GM23338 (cell line): ENCODE data around the gene SNX30. TPM values are rescaled to one million over a fixed set of nuclear protein-coding genes. Genes with fewer than 3 reads are reported as not detected.

Experiments used
- ATAC-seq: fragments of 200-7000 bp; cut with Tn5 transposase; 3 replicates; pipeline ENCODE4 v1.9.1; 2020
- DNase-seq: peaks from one replicate; pipeline ENCODE4 v3.0.0-alpha.2; 2015; ENCODE audit warnings: low spot score
- H2AFZ ChIP-seq: fragments of 200-600 bp; sonication (generic); 2 replicates; pipeline ENCODE4 v1.8.0; 2016; ENCODE audit warnings: antibody characterized with exemption, mild to moderate bottlenecking, moderate library complexity
- H3F3A ChIP-seq: fragments of 200-600 bp; sonication (generic); replicated peaks from 2 replicates; pipeline ENCODE4 v1.8.0; 2017; ENCODE audit warnings: antibody characterized with exemption, mixed run types, low read depth
- H3K27ac ChIP-seq: fragments of 200-600 bp; sonication (generic); 2 replicates; pipeline ENCODE4 v1.6.1; 2016; ENCODE audit warnings: low read depth
- H3K27me3 ChIP-seq: fragments of 200-600 bp; sonication (generic); 2 replicates; pipeline ENCODE4 v1.8.0; 2016; ENCODE audit warnings: mild to moderate bottlenecking, mixed run types, moderate library complexity; ENCODE audit not compliant: insufficient read depth
- H3K36me3 ChIP-seq: fragments of 200-600 bp; sonication (generic); 2 replicates; pipeline ENCODE4 v1.8.0; 2016; ENCODE audit warnings: mild to moderate bottlenecking; ENCODE audit not compliant: insufficient read depth
- H3K4me1 ChIP-seq: fragments of 200-600 bp; sonication (generic); 2 replicates; pipeline ENCODE4 v1.8.0; 2016; ENCODE audit warnings: mild to moderate bottlenecking, moderate library complexity; ENCODE audit not compliant: insufficient read depth
- H3K4me2 ChIP-seq: fragments of 200-600 bp; sonication (generic); 2 replicates; pipeline ENCODE4 v1.7.1; 2017; ENCODE audit warnings: mixed run types
- H3K4me3 ChIP-seq: fragments of 200-600 bp; sonication (generic); 2 replicates; pipeline ENCODE4 v1.6.1; 2016; ENCODE audit warnings: mixed run types
- H3K79me2 ChIP-seq: fragments of 200-600 bp; sonication (generic); replicated peaks from 2 replicates; pipeline ENCODE4 v1.8.0; 2017; ENCODE audit warnings: mild to moderate bottlenecking; ENCODE audit not compliant: insufficient read depth
- H3K9me2 ChIP-seq: fragments of 200-600 bp; sonication (generic); 2 replicates; pipeline ENCODE4 v1.8.0; 2017; ENCODE audit not compliant: insufficient read depth
- H4K20me1 ChIP-seq: fragments of 200-600 bp; sonication (generic); replicated peaks from 2 replicates; pipeline ENCODE4 v1.8.0; 2017; ENCODE audit warnings: mild to moderate bottlenecking; ENCODE audit not compliant: insufficient read depth
- H3K27ac Mint-ChIP-seq: 2 replicates; pipeline ENCODE4 v1.8.0; 2020; ENCODE audit warnings: inconsistent platforms, mild to moderate bottlenecking, moderate library complexity, mixed read lengths
- H3K27me3 Mint-ChIP-seq: 3 replicates; pipeline ENCODE4 v1.8.0; 2022; ENCODE audit warnings: low read depth, mild to moderate bottlenecking, moderate library complexity, mixed read lengths, inconsistent platforms; ENCODE audit not compliant: insufficient read depth, poor library complexity
- H3K36me3 Mint-ChIP-seq: 3 replicates; pipeline ENCODE4 v1.8.0; 2021; ENCODE audit warnings: low read depth, mild to moderate bottlenecking, inconsistent platforms, moderate library complexity, mixed read lengths
- H3K4me1 Mint-ChIP-seq: 3 replicates; pipeline ENCODE4 v1.8.0; 2020; ENCODE audit warnings: mild to moderate bottlenecking, inconsistent platforms, mixed read lengths
- H3K4me3 Mint-ChIP-seq: 3 replicates; pipeline ENCODE4 v1.8.0; 2021; ENCODE audit warnings: moderate library complexity, mild to moderate bottlenecking, inconsistent platforms, mixed read lengths
- H3K9me3 Mint-ChIP-seq: 3 replicates; pipeline ENCODE4 v1.8.0; 2020; ENCODE audit warnings: moderate library complexity, mild to moderate bottlenecking, inconsistent platforms, mixed read lengths
- CREB1 ChIP-seq: fragments of 250-450 bp; sonication (Bioruptor Pico); IDR thresholded peaks from 2 replicates; pipeline ENCODE4 v1.5.0; 2020; ENCODE audit warnings: low read depth, mild to moderate bottlenecking, moderate library complexity
- CTCF ChIP-seq, 2 experiments: fragments of 200-600 bp in 1 of 2; sonication (generic) in 1 of 2; conservative IDR thresholded peaks; 2 replicates each; pipeline versions ENCODE4 v1.5.1 to v1.6.1; 2016 to 2017; ENCODE audit warnings: antibody characterized with exemption in 2 of 2, low read depth in 2 of 2, mild to moderate bottlenecking in 2 of 2, moderate library complexity in 1 of 2
- EZH2 ChIP-seq: fragments of 200-600 bp; sonication (generic); IDR thresholded peaks from one replicate; pipeline ENCODE4 v1.8.0; 2017; ENCODE audit warnings: antibody characterized with exemption, mild to moderate bottlenecking, low read depth; ENCODE audit not compliant: unreplicated experiment
- EZH2phosphoT487 ChIP-seq: fragments of 200-600 bp; sonication (generic); IDR thresholded peaks from one replicate; pipeline ENCODE4 v1.8.1; 2018; ENCODE audit warnings: antibody characterized with exemption; ENCODE audit not compliant: unreplicated experiment
- JUNB ChIP-seq: IDR thresholded peaks from one replicate; pipeline ENCODE4 v1.6.1; 2016; ENCODE audit warnings: antibody characterized with exemption; ENCODE audit not compliant: unreplicated experiment
- NANOG ChIP-seq: IDR thresholded peaks from 2 replicates; pipeline ENCODE4 v1.6.1; 2016; ENCODE audit warnings: antibody characterized with exemption, borderline replicate concordance
- POLR2AphosphoS5 ChIP-seq: IDR thresholded peaks from 2 replicates; pipeline ENCODE4 v1.6.1; 2016; ENCODE audit warnings: antibody characterized with exemption, low read depth
- STAT1 ChIP-seq: IDR thresholded peaks from one replicate; pipeline ENCODE4 v1.6.1; 2016; ENCODE audit warnings: antibody characterized with exemption; ENCODE audit not compliant: unreplicated experiment
- ZNF114 ChIP-seq: fragments of 250-450 bp; sonication (Bioruptor Pico); IDR thresholded peaks from 2 replicates; pipeline ENCODE4 v1.5.0; 2020; ENCODE audit warnings: mild to moderate bottlenecking, moderate library complexity
- ZNF331 ChIP-seq: fragments of 250-450 bp; sonication (Bioruptor Pico); IDR thresholded peaks from 2 replicates; pipeline ENCODE4 v1.5.0; 2020; ENCODE audit warnings: low read depth, mild to moderate bottlenecking, moderate library complexity
- polyA plus RNA-seq: library from polyadenylated mRNA; unstranded; fragments of >200 nt; fragmentation: Nextera tagmentation; extraction: Ambion mirVana; gene quantifications from 2 replicates; pipeline ENCODE4 v1.2.1, GENCODE V29; 2016
- total RNA-seq: library from RNA; depleted of rRNA; stranded (reverse); fragments of >200 nt; shearing (Covaris generic); gene quantifications from 2 replicates; pipeline ENCODE4 v1.2.3, GENCODE V29; 2014
- TF ChIP-seq, protein P1 (sequence below): IDR thresholded peaks from 2 replicates; pipeline ENCODE4 v1.6.1; 2016; ENCODE audit warnings: antibody characterized with exemption
- TF ChIP-seq, protein P2 (sequence below): fragments of 250-450 bp; sonication (Bioruptor Pico); IDR thresholded peaks from 2 replicates; pipeline ENCODE4 v1.5.0; 2020; ENCODE audit warnings: mild to moderate bottlenecking, moderate library complexity
- TF ChIP-seq, protein P3 (sequence below): IDR thresholded peaks from one replicate; pipeline ENCODE4 v1.6.1; 2018; ENCODE audit warnings: antibody characterized with exemption; ENCODE audit not compliant: unreplicated experiment

The SNX30 gene
- total and polyA plus RNA-seq, 2 experiments from 2014 or later = 2.1 to 17.8 TPM

GRCh38 chr9:112911736-112912135, 161.2 kb downstream of the SNX30 start:
- H3K4me3 Mint-ChIP-seq = no peak overlapping the region
- Histone ChIP-seq H4K20me1 (no peaks in the 10 kb centered on the region), H3K4me2 (no peak overlapping the region), H2AFZ (no peak overlapping the region), H3K4me3 (no peak overlapping the region), H3K27me3 (peaks cover 10% of the 10 kb centered on the region; the same call in 1 of the 2 replicates), H3K4me1 (no peaks in the 10 kb centered on the region), H3K36me3 (no peaks in the 10 kb centered on the region), H3F3A (no peaks in the 10 kb centered on the region), H3K9me2 (no peaks in the 10 kb centered on the region), H3K27ac (no peak overlapping the region), H3K79me2 (no peaks in the 10 kb centered on the region)
- no peak overlapping the region for H3K27ac Mint-ChIP-seq
- no peak for TF ChIP-seq EZH2phosphoT487
- TF ChIP-seq EZH2 = no peak
- no peak for TF ChIP-seq JUNB
- no peak for TF ChIP-seq NANOG
- TF ChIP-seq CREB1 (CRISPR knock-in tag) = no peak
- TF ChIP-seq ZNF114 (CRISPR knock-in tag) = no peak
- no peak for TF ChIP-seq POLR2AphosphoS5
- TF ChIP-seq CTCF (conservative IDR thresholded peaks at IDR 0.05; ENCODE audit: low read depth in 2 of 2) = no peak
- TF ChIP-seq, protein P1, sequence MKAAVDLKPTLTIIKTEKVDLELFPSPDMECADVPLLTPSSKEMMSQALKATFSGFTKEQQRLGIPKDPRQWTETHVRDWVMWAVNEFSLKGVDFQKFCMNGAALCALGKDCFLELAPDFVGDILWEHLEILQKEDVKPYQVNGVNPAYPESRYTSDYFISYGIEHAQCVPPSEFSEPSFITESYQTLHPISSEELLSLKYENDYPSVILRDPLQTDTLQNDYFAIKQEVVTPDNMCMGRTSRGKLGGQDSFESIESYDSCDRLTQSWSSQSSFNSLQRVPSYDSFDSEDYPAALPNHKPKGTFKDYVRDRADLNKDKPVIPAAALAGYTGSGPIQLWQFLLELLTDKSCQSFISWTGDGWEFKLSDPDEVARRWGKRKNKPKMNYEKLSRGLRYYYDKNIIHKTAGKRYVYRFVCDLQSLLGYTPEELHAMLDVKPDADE = no peak
- TF ChIP-seq STAT1 = no peak
- no peak for TF ChIP-seq ZNF331 (CRISPR knock-in tag)
- TF ChIP-seq, protein P2, sequence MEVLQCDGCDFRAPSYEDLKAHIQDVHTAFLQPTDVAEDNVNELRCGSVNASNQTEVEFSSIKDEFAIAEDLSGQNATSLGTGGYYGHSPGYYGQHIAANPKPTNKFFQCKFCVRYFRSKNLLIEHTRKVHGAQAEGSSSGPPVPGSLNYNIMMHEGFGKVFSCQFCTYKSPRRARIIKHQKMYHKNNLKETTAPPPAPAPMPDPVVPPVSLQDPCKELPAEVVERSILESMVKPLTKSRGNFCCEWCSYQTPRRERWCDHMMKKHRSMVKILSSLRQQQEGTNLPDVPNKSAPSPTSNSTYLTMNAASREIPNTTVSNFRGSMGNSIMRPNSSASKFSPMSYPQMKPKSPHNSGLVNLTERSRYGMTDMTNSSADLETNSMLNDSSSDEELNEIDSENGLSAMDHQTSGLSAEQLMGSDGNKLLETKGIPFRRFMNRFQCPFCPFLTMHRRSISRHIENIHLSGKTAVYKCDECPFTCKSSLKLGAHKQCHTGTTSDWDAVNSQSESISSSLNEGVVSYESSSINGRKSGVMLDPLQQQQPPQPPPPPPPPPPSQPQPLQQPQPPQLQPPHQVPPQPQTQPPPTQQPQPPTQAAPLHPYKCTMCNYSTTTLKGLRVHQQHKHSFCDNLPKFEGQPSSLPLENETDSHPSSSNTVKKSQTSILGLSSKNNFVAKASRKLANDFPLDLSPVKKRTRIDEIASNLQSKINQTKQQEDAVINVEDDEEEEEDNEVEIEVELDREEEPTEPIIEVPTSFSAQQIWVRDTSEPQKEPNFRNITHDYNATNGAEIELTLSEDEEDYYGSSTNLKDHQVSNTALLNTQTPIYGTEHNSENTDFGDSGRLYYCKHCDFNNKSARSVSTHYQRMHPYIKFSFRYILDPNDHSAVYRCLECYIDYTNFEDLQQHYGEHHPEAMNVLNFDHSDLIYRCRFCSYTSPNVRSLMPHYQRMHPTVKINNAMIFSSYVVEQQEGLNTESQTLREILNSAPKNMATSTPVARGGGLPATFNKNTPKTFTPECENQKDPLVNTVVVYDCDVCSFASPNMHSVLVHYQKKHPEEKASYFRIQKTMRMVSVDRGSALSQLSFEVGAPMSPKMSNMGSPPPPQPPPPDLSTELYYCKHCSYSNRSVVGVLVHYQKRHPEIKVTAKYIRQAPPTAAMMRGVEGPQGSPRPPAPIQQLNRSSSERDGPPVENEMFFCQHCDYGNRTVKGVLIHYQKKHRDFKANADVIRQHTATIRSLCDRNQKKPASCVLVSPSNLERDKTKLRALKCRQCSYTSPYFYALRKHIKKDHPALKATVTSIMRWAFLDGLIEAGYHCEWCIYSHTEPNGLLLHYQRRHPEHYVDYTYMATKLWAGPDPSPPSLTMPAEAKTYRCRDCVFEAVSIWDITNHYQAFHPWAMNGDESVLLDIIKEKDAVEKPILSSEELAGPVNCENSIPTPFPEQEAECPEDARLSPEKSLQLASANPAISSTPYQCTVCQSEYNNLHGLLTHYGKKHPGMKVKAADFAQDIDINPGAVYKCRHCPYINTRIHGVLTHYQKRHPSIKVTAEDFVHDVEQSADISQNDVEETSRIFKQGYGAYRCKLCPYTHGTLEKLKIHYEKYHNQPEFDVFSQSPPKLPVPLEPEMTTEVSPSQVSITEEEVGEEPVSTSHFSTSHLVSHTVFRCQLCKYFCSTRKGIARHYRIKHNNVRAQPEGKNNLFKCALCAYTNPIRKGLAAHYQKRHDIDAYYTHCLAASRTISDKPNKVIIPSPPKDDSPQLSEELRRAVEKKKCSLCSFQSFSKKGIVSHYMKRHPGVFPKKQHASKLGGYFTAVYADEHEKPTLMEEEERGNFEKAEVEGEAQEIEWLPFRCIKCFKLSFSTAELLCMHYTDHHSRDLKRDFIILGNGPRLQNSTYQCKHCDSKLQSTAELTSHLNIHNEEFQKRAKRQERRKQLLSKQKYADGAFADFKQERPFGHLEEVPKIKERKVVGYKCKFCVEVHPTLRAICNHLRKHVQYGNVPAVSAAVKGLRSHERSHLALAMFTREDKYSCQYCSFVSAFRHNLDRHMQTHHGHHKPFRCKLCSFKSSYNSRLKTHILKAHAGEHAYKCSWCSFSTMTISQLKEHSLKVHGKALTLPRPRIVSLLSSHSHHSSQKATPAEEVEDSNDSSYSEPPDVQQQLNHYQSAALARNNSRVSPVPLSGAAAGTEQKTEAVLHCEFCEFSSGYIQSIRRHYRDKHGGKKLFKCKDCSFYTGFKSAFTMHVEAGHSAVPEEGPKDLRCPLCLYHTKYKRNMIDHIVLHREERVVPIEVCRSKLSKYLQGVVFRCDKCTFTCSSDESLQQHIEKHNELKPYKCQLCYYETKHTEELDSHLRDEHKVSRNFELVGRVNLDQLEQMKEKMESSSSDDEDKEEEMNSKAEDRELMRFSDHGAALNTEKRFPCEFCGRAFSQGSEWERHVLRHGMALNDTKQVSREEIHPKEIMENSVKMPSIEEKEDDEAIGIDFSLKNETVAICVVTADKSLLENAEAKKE = no peak
- TF ChIP-seq, protein P3, sequence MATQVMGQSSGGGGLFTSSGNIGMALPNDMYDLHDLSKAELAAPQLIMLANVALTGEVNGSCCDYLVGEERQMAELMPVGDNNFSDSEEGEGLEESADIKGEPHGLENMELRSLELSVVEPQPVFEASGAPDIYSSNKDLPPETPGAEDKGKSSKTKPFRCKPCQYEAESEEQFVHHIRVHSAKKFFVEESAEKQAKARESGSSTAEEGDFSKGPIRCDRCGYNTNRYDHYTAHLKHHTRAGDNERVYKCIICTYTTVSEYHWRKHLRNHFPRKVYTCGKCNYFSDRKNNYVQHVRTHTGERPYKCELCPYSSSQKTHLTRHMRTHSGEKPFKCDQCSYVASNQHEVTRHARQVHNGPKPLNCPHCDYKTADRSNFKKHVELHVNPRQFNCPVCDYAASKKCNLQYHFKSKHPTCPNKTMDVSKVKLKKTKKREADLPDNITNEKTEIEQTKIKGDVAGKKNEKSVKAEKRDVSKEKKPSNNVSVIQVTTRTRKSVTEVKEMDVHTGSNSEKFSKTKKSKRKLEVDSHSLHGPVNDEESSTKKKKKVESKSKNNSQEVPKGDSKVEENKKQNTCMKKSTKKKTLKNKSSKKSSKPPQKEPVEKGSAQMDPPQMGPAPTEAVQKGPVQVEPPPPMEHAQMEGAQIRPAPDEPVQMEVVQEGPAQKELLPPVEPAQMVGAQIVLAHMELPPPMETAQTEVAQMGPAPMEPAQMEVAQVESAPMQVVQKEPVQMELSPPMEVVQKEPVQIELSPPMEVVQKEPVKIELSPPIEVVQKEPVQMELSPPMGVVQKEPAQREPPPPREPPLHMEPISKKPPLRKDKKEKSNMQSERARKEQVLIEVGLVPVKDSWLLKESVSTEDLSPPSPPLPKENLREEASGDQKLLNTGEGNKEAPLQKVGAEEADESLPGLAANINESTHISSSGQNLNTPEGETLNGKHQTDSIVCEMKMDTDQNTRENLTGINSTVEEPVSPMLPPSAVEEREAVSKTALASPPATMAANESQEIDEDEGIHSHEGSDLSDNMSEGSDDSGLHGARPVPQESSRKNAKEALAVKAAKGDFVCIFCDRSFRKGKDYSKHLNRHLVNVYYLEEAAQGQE = no peak
- ATAC-seq = no peak
- peaks cover 1% of the 10 kb centered on the region for H3K27me3 Mint-ChIP-seq
- H3K4me1 Mint-ChIP-seq = no peaks in the 10 kb centered on the region
- no peaks in the 10 kb centered on the region for H3K36me3 Mint-ChIP-seq
- no peaks in the 10 kb centered on the region for H3K9me3 Mint-ChIP-seq
- no peak for DNase-seq
